Right lobe of liver (tissue), 6 donors: ENCODE results near the gene LSM14A. TPM values are rescaled to one million over a fixed set of nuclear protein-coding genes. Genes with fewer than 3 reads are reported as not detected.

ENCODE experiments used
- ATAC-seq, 4 donors: fragments of 200-7000 bp; cut with Tn5 transposase; one replicate each; pipeline ENCODE4 v1.9.1; 2020; ENCODE audit warnings: mild to moderate bottlenecking in 4 of 4, moderate library complexity in 4 of 4
- DNase-seq, 3 donors: peaks; one replicate each; pipeline ENCODE4 v3.0.0-alpha.2; 2020
- H3K27ac ChIP-seq, 3 donors: fragments of 200-600 bp; one replicate each; pipeline ENCODE4 v1.8.0; 2022
- H3K27me3 ChIP-seq, 2 donors: fragments of 200-600 bp; one replicate each; pipeline ENCODE4 v1.8.0; 2022
- H3K36me3 ChIP-seq, 4 donors: fragments of 200-600 bp; sonication (generic) in 1 of 4; one replicate each; pipeline versions ENCODE4 v1.5.1 to v1.8.0; 2017 to 2022; ENCODE audit warnings: control low read depth in 1 of 4
- H3K4me1 ChIP-seq, 4 donors: fragments of 200-600 bp; sonication (generic) in 1 of 4; one replicate each; pipeline versions ENCODE4 v1.5.1 to v1.8.0; 2017 to 2022; ENCODE audit warnings: control low read depth in 1 of 4
- H3K4me3 ChIP-seq, 3 donors: fragments of 200-600 bp; one replicate each; pipeline ENCODE4 v1.8.0; 2022
- H3K9me3 ChIP-seq, 4 donors: fragments of 200-600 bp; sonication (generic) in 1 of 4; one replicate each; pipeline versions ENCODE4 v1.5.1 to v1.8.0; 2017 to 2022; ENCODE audit warnings: control low read depth in 1 of 4
- CTCF ChIP-seq, 4 donors: fragments of 200-600 bp in 3 of 4; fragments of 450-650 bp in 1 of 4; IDR thresholded peaks; one replicate each; pipeline versions ENCODE4 v1.5.1 to v1.8.0; 2016 to 2022; ENCODE audit warnings: antibody characterized with exemption in 4 of 4, mild to moderate bottlenecking in 2 of 4
- POLR2A ChIP-seq: fragments of 450-650 bp; IDR thresholded peaks from one replicate; pipeline ENCODE4 v1.6.1; 2017; ENCODE audit warnings: antibody characterized with exemption, mild to moderate bottlenecking
- WGBS: methylation state at CpG from one replicate; pipeline ENCODE4 v1.1.6; 2018; ENCODE audit warnings: low coverage, low lambda C conversion rate; ENCODE audit not compliant: insufficient coverage; ENCODE audit errors: missing lambda C conversion rate; 5-methylcytosine and 5-hydroxymethylcytosine counted together
- intact Hi-C, 2 donors: fragments of 100-400 bp; cut with DNase I; formaldehyde crosslinking; loops; one replicate each; pipeline versions ENCODE4 v1.11.2 to v1.14.1; 2022
- total RNA-seq, 6 experiments: library from RNA; depleted of rRNA in 2 of 6; stranded (reverse); fragments of >200 nt in 2 of 6; fragmentation: NEBNext Ultra II Directional in 3 of 6; extraction: Animal tissue kit (Norgen Biotek cat#: 25700) in 3 of 6; gene quantifications; one replicate each; pipeline versions ENCODE4 v1.1.0 to v1.2.4, GENCODE V29; 2016 to 2023
- donor health status: DM: no; HTN: yes; CAD: no.
- donor health status: DM: no; HTN: no; CAD: no.
- donor health status: DM: no; HTN: no; CAD: no.
- donor health status: DM: no; HTN: yes; CAD: no.
- donor health status: DM: no; HTN: yes; CAD: no.

Gene LSM14A
- total RNA-seq, 6 experiments from 2014 or later = 32.1 to 61.9 (median 50.4) TPM

- no peak overlapping the region for H3K27ac ChIP-seq
- DNase-seq (no peak), ATAC-seq (no peak)
- peaks cover 0 to 47% (median 0%) of the 10 kb centered on the region in 4 donors for H3K4me1 ChIP-seq
- no peaks in the 10 kb centered on the region for H3K9me3 ChIP-seq
- no peaks in the 10 kb centered on the region for H3K27me3 ChIP-seq
- no peak for TF ChIP-seq POLR2A
- no peak for TF ChIP-seq CTCF (IDR thresholded peaks at IDR 0.05)
- H3K4me3 ChIP-seq = no peak overlapping the region
- H3K36me3 ChIP-seq = no peaks in the 10 kb centered on the region
- intact Hi-C loops = no loop called here
- 94% methylated on average over 8 of the region's 8 CpGs for WGBS
Measured at GRCh38 chr19:34187011-34187410, 14.7 kb downstream of the LSM14A start.

- DNase-seq (no peak), ATAC-seq (peak in 3 of 4 donors; percentile 17 to 44 (median 31))
- H3K4me3 ChIP-seq = no peak overlapping the region
- no peak for TF ChIP-seq CTCF (IDR thresholded peaks at IDR 0.05)
- no peak for TF ChIP-seq POLR2A
- no peak overlapping the region for H3K27ac ChIP-seq
- 77% methylated on average over 4 of the region's 4 CpGs for WGBS
- no peaks in the 10 kb centered on the region for H3K36me3 ChIP-seq
- no peaks in the 10 kb centered on the region for H3K27me3 ChIP-seq
- H3K9me3 ChIP-seq = no peaks in the 10 kb centered on the region
- H3K4me1 ChIP-seq = peaks cover 0 to 37% (median 0%) of the 10 kb centered on the region in 4 donors
- intact Hi-C loops = no loop called here
Measured at GRCh38 chr19:34188408-34188807, 16.1 kb downstream of the LSM14A start.

GRCh38 chr19:34189199-34189916 lies 17.1 kb downstream of the LSM14A start:
- Histone ChIP-seq H3K4me1 (peaks cover 0 to 28% (median 0%) of the 10 kb centered on the region in 4 donors), H3K27ac (no peak overlapping the region), H3K27me3 (no peaks in the 10 kb centered on the region), H3K4me3 (no peak overlapping the region), H3K9me3 (no peaks in the 10 kb centered on the region), H3K36me3 (peaks cover 0 to 3% (median under 1%) of the 10 kb centered on the region in 4 donors)
- WGBS = 73% methylated on average over 2 of the region's 2 CpGs
- ATAC-seq (no peak), DNase-seq (no peak)
- TF ChIP-seq POLR2A (no peak), CTCF (IDR thresholded peaks at IDR 0.05) (no peak)
- intact Hi-C loops = no loop called here

- Histone ChIP-seq H3K9me3 (no peaks in the 10 kb centered on the region), H3K27me3 (no peaks in the 10 kb centered on the region), H3K4me3 (no peak overlapping the region), H3K36me3 (peaks cover 0 to 9% (median 3%) of the 10 kb centered on the region in 4 donors), H3K4me1 (peaks cover 0 to 25% (median 0%) of the 10 kb centered on the region in 4 donors), H3K27ac (no peak overlapping the region)
- intact Hi-C loops = no loop called here
- WGBS = 15% methylated on average over 1 of the region's 1 CpG
- DNase-seq (no peak), ATAC-seq (no peak)
- TF ChIP-seq POLR2A (no peak), CTCF (IDR thresholded peaks at IDR 0.05) (no peak)
Measured at GRCh38 chr19:34189917-34190425, 17.7 kb downstream of the LSM14A start.
